GM21737 (cell line): ENCODE results near the gene CNOT8.
"Not testable (repeated sequence)": the region's sequence is repeated elsewhere in the genome, so short reads cannot be mapped to it uniquely, and the experiment has no call there.

Source experiments
- ATAC-seq: cut with Tn5 transposase; IDR thresholded peaks from one replicate; pipeline ENCODE4 v1.9.1; 2021; ENCODE audit warnings: mild to moderate bottlenecking, moderate library complexity; ENCODE audit not compliant: unreplicated experiment

The CNOT8 gene

GRCh38 chr5:154858297-154858971 is at the start of gene CNOT8:
CNOT8 (plus strand) TSS chr5:154858627; CDS start chr5:154863279, 4,652 bp downstream.
- ATAC-seq, result peak; percentile 82

DNA sequence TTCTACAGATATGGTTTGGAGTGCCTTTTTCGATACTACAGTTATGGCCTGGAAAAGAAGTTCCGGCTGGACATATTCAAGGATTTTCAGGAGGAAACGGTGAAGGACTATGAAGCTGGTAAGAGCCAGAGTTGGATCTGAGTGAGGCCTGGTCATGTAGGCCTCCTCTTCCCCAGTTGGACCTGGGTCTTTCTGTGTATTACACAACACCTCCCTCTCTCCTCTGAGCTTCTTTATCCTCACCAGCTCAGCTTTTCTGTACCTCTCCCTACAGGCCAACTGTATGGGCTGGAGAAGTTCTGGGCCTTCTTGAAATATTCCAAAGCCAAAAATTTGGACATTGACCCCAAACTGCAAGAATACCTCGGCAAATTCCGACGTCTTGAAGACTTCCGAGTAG is 47.2 kb upstream of the CNOT8 start:
- no peak for ATAC-seq

DNA sequence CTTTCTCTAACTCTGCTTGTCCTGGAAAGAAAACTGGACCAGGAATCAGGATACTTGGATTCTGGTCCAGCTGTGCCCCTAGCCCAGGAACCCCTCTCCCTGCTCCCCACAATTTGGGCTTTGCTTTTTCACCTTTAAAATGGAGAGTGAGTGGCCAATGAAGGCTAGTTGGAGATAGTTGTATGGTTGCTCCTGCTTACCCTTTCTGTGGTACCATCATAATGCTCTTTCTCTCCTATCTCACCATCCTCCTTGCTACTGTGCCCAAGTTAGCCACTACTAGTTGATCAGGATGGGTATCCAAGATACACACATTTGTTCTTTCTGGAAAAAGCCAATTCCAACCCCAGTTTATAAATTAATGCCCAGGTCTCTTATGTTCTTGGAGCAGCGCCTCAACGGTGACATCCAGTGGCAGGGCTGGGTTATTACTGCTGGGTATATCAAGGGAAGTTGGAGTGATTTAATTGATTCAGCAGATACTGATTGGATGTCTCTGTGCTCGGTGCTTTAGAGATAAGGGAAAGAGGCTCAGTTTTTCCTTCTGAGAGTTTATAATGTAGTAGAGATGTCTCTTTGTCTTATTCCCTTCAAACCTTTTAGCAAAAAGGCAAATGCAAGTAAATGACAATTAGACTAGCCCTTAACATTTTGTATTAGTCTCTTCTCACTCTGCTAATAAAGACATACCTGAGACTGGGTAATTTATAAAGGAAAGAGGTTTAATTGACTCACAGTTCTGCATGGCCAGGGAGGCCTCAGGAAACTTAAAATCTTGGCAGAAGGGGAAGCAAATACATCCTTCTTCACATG is 46.6 kb upstream of the CNOT8 start:
- no peak for ATAC-seq

- no peak for ATAC-seq
Measured at GRCh38 chr5:154813158-154813557, 45.3 kb upstream of the CNOT8 start.

GRCh38 chr5:154813736-154814135 is 44.7 kb upstream of the CNOT8 start:
- ATAC-seq, result no peak

DNA sequence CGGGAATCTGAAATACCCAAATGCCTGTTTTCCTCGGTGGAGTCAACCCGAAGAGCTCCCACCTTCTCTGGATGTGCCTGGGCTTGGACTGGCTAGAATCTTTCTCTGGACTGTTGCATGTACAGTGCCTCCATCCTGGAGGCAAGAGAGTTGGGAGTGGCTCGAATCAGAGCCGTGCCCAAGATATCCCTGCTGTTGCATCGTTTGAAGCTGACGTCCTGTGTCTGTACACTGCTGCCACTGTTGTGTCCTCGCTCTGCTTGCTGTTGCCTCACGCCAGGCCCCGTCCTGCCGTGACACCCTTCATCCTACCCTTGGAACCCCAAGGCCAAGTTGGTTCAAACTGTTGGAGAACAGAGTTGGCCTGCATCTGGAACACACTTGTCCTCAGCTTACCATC is 43.4 kb upstream of the CNOT8 start:
- ATAC-seq, result no peak

DNA sequence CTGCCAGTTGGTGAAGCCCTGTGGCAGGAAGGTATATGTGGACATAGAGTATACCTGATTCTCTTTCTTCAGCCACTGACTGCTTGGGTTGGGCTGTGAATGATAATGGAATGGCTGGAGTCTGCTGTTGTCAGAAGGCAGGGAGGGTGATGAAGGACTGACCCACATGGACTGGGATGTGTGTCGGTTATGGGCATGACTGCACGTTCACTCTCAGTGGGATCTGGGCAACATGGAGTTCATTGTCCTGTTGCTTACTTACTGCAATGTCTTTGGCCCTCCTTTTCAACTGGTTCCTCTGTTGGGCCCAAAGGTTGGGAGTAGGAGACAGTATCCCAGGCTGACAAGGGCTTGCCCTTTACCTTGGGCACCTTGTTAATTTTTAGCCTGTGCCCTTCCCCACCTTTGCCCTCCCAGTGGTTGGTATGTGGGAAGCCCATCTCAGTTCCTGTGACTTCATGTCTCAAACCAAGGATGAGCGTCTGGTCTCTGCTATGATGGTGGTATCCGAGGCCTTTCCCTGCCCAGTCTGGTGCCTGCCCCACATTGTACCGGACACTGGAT is 42.7 kb upstream of the CNOT8 start:
- ATAC-seq, result no peak

GRCh38 chr5:154816891-154817492 is 41.4 kb upstream of the CNOT8 start:
- ATAC-seq, result no peak

DNA sequence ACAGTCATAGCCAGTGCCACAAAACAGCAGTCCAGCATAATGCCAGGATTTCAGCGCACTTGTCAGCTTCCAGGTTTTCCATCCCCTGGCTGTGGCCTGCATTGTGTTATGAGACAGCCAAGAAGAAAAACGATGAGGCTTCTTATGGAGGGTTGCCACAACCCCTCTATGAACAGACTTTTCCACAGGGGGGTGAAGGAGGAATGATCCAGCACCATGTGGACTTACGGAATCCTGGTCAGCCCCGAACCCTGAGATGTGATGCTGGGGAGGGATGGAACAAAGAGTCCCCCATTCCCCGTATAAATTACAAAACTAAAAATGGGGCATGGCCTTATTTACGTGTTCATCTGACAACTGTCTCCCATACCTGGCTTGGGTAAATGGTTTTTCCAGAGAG is 40.6 kb upstream of the CNOT8 start:
- no peak for ATAC-seq

- no peak for ATAC-seq
Measured at GRCh38 chr5:154818471-154819116, 39.8 kb upstream of the CNOT8 start.

GRCh38 chr5:154819546-154819945 is 38.9 kb upstream of the CNOT8 start:
- ATAC-seq, result no peak

DNA sequence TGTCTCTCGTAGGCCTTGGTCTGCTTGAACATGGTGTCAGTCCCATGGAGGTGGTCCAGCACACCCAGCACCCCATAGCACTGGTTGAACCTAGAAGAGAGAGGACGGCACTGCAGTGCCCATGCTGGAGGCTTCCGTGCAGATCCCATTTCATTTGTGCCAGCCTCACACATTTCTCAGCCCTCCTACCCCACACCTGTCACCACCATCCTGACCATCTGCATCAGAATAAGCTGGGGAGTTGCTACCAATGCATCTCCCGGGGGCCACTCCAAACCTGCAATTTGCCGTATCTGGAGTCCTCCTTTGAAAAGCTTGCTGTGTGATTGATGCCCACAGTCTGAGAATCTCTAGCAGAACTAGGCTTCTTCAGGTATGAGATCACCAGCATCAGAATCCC is 38.0 kb upstream of the CNOT8 start:
- no peak for ATAC-seq

DNA sequence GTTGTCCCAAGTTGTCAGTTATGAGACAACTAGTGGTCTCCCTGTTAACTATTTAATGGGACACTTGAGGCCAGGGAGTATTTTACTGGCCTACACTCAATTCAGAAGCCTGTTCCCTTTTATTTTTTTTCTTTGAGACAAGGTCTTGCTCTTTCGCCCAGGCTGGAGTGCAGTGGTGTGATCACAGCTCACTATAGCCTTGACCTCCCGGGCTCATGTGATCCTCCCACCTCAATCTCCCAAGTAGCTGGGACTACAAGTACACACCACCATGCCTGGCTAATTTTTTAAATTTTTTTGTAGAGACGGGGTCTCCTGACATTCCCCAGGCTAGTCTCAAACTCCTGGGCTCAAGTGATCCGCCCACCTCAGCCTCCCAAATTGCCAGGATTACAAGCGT is 35.5 kb upstream of the CNOT8 start:
- ATAC-seq, result not testable (repeated sequence)

GRCh38 chr5:154823605-154824004 is 34.8 kb upstream of the CNOT8 start:
- ATAC-seq, result no peak

GRCh38 chr5:154824070-154824469 is 34.4 kb upstream of the CNOT8 start:
- no peak for ATAC-seq

DNA sequence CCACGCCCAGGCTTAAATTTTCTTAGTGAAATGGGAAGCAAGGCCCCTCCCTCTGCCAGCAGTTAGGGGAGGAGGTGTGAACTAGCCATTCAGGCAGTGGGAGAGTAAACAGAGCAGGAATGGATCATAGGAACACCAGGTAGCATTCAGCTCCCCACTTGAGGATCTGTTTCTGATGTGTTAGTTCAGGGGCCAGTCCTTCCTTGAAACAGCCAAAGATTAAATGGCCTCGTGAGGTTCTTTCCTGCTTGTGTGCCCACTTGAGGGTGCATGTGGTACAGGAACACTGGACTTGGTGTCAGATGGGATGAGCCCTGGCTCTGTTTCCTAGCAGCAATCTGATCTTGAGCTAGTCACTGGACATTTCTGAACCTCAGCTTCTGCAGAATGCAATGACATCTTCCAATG is 29.2 kb upstream of the CNOT8 start:
- ATAC-seq, result no peak

GRCh38 chr5:154829589-154830218 is 28.7 kb upstream of the CNOT8 start:
- no peak for ATAC-seq

DNA sequence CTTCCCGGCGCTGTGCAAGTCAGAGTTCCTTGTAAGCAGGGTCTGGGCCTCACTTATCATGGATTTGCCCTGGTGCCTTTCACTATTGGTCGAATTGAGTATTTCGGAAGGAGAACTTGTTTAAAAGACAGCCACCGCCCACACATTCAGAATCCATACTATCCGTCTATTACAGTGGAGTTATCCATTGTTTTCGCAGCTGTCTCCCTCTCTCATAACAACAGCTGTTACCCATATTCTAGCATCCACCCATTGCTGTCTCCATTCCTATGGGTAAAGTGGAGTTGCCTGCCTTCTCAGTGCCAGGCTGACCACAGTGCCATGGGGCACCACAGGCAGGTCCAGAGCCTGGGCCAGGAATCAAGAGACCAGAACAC is 28.2 kb upstream of the CNOT8 start:
- no peak for ATAC-seq

GRCh38 chr5:154830596-154830995 is 27.8 kb upstream of the CNOT8 start:
- no peak for ATAC-seq

DNA sequence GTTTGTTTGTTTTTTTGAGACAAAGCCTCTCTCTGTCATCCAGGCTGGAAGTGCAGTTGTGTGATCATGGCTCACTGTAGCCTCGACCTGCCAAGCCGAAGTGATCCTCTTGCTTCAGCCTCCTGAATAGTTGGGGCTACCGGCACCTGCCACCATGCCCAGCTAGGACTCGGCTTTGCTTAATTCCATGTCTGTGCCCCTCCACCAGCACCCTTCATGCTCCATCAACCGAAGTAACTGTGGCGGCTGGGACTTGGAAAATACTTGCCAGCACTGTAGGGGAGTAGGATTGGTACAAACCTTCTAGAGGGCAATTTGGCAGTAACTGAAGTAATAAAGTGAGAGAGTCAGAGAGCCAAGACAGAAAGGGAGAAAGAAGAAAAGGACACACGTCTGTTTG is 27.0 kb upstream of the CNOT8 start:
- ATAC-seq, result no peak

DNA sequence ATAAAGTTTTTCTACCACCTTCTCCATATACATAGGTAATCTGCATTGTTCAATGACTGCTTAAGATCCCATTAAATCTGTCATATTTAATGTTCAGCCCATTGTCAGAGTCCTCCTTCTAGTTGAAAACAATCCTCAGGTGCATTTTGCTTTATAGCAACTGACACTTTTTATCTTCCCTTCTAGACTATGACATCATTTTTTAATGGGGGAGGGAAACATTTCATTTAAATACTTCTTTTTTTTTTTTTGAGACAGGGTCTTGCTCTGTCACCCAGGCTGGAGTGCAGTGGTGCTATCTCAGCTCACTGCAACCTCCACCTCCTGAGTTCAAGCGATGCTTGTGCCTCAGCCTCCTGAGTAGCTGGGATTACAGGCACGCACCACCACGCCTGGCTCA is 25.6 kb upstream of the CNOT8 start:
- ATAC-seq, result not testable (repeated sequence)
